Measurements from ENCODE around the gene MAP2K4.
A peak's percentile ranks its signal among the peaks of the same experiment; 100 is the strongest.

MAP2K4 gene

DNA sequence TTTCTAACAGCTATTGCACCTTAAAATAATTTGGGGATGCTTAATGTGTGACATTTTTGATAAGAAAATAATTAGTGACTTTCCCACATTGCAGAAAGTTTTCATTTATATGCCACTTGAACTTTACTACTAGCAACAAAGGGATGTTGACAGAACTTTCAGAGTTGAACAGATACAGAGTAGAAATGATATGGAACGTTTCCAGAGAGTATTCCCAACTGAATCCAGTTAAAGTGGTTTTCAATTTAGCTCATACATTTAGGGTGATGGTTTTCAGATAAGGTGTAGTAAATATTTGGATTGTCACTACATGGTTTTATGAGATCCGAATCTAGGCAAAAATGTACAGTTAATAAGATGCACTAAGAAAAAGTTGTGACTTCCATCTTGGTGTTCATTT, 17.3 kb downstream of the MAP2K4 start:
- DNase-seq (ENCODE audit: low read depth, low spot score) = no peak

- DNase-seq (ENCODE audit: low read depth, low spot score) = no peak
Observed at GRCh38 chr17:12040478-12040877, 19.8 kb downstream of the MAP2K4 start.

GRCh38 chr17:12041312-12041711, 20.6 kb downstream of the MAP2K4 start:
- DNase-seq (ENCODE audit: low read depth, low spot score) = peak; percentile 10

- DNase-seq (ENCODE audit: low read depth, low spot score) = no peak
Observed at GRCh38 chr17:12043702-12044101, 23.0 kb downstream of the MAP2K4 start.

DNA sequence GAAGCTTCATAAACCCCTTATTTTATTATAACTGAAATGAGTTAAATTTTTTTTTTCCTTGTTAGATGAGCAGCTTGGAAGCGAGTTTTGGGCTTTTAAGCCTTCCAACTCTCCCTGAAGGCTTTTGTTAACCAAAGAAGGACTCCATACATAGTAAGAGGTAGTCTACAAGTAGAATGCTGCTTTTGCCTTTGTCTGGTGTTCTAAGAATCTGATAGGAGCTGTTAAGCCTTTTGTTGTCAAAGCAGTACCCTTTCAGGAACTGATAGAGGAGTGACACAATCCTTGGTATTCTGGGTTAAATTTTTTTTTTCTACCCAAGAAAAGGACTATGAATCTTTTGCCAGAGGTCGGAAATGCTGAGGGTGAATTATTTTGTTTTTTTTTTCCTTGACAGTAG, 26.1 kb downstream of the MAP2K4 start:
- no peak for DNase-seq (ENCODE audit: low read depth, low spot score)

GRCh38 chr17:12047681-12048376, 27.2 kb downstream of the MAP2K4 start:
- no peak for DNase-seq (ENCODE audit: low read depth, low spot score)

DNA sequence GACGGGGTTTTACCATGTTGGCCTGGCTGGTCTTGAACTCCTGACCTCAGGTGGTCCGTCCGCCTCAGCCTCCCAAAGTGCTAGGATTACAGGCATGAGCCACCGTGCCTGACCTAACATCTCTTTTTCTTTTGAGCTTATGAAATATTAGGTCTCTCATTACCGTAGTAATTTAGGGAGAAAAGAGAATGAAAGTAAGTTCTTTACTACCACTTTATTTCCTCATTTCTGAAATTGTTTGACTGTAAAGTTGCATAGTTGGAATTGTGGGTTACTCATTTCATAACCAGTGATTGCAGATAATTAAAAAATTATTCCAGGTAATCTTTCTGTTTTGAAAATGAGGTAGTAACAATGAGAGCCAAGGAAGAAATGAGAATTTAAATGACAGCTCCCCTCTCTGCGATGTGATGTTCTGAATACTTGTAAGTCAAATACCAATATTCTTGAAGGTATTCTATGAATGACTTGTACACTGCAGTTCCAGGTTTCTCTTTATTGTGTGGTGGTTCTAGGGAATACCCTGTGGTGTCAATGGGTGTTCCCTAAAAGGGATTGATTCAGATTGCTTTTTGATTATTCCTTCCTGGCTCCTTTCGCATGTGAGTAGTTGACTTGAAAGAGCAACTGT, 28.3 kb downstream of the MAP2K4 start:
- no peak for DNase-seq (ENCODE audit: low read depth, low spot score)

- DNase-seq (ENCODE audit: low read depth, low spot score) = no peak
Observed at GRCh38 chr17:12050646-12051225, 30.1 kb downstream of the MAP2K4 start.

DNA sequence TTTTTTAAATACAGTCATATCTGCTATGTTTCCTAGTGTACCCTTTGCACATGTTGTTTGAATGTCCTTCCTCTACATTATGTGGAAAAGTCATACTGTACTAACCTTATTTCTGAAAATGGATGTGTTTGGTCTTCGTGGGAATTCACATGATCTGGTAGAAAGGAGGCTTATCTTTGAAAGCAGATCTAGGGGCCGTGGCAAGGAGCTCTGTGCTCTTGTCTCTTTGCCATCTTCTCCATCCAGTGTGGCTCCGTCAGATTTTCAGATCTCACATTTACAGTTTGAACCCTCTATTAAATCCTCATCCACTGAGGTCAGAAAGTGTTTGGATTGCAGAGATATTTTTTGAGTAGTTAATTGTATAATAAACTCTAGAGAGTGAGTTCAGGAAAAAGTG, 32.9 kb downstream of the MAP2K4 start:
- DNase-seq (ENCODE audit: low read depth, low spot score) = no peak

DNA sequence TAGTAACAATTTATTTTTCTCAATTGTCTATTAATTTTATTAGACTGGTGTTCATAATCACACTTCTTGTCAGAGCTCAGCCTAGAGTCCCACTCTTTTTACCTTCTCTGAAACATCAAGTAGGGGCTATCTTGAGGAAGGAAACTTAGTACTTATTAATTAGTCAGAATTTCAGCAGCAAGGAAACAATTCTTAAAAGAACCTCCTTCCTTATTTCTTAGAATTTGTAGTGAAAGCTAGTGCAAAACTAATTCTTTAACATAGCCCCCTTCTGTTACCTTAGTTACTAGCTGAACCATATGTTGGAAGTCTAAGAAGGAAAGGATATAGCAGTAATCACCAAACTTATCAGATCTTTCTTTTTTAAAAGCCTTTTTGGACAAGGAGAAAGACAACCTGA, 35.2 kb downstream of the MAP2K4 start:
- DNase-seq (ENCODE audit: low read depth, low spot score) = no peak

- no peak for DNase-seq (ENCODE audit: low read depth, low spot score)
Observed at GRCh38 chr17:12057520-12057919, 36.8 kb downstream of the MAP2K4 start.

DNA sequence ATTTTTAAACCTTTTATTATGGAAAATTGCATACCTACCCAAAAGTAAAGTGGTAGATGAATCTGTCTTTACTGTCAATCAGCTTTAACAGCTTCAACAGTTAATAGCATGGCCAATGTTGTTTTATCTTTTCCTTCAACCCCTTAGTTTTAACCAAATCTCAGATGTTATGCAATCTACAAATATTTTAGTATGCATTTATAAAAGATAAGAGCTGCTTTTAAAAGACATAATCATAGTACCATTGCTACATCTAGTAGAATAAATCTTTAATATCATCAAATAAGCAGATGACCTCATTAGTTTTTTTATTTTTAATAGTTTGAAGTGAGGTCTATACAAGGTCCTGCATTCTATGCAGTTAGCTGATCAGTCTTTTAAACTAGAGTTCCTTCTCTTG, 37.9 kb downstream of the MAP2K4 start:
- DNase-seq (ENCODE audit: low read depth, low spot score) = no peak

DNA sequence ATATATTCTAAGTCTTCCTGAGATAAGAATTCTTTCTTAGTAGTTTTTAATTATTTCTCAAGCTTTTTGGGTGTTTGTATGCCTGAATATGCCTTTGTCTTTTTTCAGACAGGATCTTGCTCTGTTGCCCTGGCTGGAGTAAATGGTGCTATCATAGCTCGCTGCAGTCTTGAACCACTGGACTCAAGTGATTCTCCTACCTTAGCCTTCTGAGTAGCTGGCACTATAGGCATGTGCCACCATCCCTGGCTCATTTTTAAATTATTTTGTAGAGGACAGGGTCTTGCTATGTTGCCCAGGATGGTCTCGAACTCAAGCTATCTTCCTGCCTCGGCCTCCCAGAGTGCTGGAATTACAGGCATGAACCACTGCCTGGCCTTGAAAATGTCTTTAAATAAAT, 41.6 kb downstream of the MAP2K4 start:
- no peak for DNase-seq (ENCODE audit: low read depth, low spot score)

GRCh38 chr17:12064395-12064794, 43.7 kb downstream of the MAP2K4 start:
- no peak for DNase-seq (ENCODE audit: low read depth, low spot score)

DNA sequence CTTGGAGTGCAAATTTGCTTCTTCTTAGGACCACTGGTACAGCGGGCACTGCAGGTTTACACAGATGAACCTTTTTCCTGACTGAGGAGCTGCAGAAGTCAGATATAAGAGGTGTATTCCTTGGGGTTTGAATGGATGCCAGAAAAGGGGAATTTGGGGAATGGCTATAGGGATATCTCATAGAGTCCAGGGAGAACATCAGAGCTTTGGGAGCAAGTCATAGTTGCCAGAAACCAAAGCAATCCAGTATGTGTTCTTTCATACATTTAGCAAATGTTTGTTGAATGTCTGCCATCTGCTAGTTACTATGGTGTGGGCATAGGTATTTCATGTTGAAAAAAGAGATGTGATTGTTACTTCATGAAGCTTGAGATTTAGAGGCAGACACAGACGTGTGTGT, 46.8 kb downstream of the MAP2K4 start:
- DNase-seq (ENCODE audit: low read depth, low spot score) = no peak

DNA sequence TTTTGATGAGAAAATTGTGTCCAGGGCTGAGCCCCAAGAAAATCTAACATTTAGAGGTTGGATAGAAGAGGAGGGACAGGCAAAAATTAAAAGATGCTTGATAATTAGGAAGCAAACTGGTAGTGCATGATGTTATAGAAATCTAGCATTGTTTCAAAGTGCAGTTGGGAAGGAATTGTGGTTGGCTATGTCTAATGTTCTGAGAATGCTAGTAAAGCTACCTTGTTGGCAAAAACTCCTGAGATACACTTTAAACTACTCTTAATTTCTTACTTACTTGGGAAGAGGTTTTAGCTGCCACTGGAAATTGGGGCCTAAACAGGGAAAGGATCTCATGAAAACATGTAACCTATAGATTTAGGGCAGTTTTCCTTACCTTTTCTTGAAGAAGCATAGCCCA, 48.3 kb downstream of the MAP2K4 start:
- no peak for DNase-seq (ENCODE audit: low read depth, low spot score)

GRCh38 chr17:12070561-12070960, 49.9 kb downstream of the MAP2K4 start:
- no peak for DNase-seq (ENCODE audit: low read depth, low spot score)

DNA sequence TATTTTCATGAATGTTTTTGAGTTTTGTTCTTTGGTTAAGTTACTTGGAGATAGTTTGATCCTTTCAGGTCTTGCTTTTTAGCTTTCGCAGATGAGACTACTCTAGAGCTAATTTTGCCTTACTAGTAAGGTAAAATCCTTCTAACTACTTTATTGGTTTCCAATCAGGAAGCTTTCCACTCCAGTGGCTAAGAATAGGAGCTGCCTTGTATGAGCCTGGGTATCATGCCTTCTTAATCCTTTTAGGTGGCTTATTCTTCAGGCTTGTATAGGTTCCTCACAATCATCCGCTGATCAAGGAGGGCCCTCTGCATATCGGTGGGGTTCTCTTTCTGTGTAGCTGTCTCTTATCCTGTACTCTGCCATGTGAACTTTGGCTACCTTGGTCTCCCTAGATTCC, 53.7 kb downstream of the MAP2K4 start:
- no peak for DNase-seq (ENCODE audit: low read depth, low spot score)

DNA sequence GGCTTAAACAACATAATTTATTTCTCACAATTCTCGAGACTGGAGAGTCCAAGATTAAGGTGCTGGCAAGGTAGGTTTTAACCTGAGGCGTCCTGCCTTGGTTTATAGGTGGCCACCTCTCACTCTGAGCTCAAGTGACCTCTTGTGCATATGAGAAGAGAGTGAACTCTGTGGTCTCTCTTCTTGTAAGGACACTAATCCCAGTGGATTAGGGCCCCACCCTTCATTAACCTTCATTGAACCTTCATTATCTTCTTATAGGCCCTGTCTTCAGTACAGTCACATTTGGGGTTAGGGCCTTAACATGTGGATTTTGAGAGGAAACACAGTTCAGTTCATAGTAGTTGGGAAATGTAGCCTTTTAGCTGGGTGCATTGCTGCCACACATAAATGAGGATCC, 57.1 kb downstream of the MAP2K4 start:
- no peak for DNase-seq (ENCODE audit: low read depth, low spot score)

- DNase-seq (ENCODE audit: low read depth, low spot score) = peak; percentile 33
Observed at GRCh38 chr17:12078791-12079190, 58.1 kb downstream of the MAP2K4 start.

GRCh38 chr17:12081720-12082119, 61.0 kb downstream of the MAP2K4 start:
- no peak for DNase-seq (ENCODE audit: low read depth, low spot score)

DNA sequence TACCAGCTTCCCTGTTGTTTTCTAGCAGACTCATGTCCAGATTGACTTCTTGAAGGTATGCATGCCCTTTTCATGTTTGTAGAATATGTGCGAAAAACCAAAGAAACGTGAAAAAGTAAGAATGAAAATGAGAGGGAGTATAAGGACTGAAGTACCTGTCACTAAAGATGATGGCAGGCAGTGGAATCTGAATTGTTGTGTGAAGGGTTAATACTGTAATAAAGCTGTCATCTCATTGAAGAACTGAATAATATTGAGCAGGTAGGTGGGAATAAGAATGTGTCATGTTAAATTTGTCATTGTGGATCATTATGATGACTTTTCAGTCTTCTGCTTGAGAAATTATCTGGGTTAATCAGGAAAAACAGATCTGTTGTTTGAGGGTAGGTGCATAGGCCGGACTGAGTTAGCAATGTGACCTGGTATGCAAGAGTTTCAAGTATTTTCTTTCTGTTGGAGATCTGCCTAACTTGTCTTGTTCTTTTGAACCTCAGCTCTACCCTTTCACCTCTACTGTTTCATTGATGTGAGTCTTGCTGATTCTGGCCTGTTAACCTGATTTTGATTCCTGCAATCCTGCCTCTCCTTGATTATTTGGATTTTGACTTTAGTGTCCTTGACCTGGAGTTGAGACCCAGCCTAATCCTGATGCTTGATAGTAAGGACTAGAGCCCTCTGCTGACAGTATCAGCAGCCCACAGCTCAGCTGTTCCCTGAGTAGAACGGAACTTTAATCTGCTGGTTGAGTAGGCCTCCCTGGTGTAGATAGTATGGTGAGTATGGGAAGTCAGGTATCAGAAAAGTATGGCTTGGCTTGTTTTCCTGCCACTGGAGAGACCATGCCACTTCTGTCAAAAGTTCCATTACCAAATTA, 64.6 kb downstream of the MAP2K4 start:
- no peak for DNase-seq (ENCODE audit: low read depth, low spot score)
